ENCODE results near the gene ENAH.
"Not testable (repeated sequence)": the region's sequence is repeated elsewhere in the genome, so short reads cannot be mapped to it uniquely, and the experiment has no call there.

The ENAH gene

GRCh38 chr1:225652729-225653462 is at the start of gene ENAH:
Gene ENAH (minus strand): TSS chr1:225653123. CDS start chr1:225652690, 433 bp downstream.
- no peaks in the 10 kb centered on the region for H3K4me1 ChIP-seq (ENCODE audit: control insufficient read depth, insufficient read depth, low read length)
- H3K27me3 ChIP-seq (ENCODE audit: control insufficient read depth, insufficient read depth, low read length) = no peaks in the 10 kb centered on the region
- peak within 1 kb of the TSS; percentile 91 for H3K4me3 ChIP-seq (ENCODE audit: low read length)
- no peaks in the 10 kb centered on the region for H3K36me3 ChIP-seq (ENCODE audit: control insufficient read depth, insufficient read depth, low read length)
- H3K9me3 ChIP-seq (ENCODE audit: control insufficient read depth, low read length) = no peaks in the 10 kb centered on the region
- peak within 1 kb of the TSS; percentile 84 for H3K9ac ChIP-seq (ENCODE audit: low read length)

GRCh38 chr1:225700889-225701465 is 48.1 kb upstream of the ENAH start:
- no peak overlapping the region for H3K4me3 ChIP-seq (ENCODE audit: low read length)
- H3K4me1 ChIP-seq (ENCODE audit: control insufficient read depth, insufficient read depth, low read length) = peaks cover 6% of the 10 kb centered on the region
- no peaks in the 10 kb centered on the region for H3K9me3 ChIP-seq (ENCODE audit: control insufficient read depth, low read length)
- no peaks in the 10 kb centered on the region for H3K36me3 ChIP-seq (ENCODE audit: control insufficient read depth, insufficient read depth, low read length)
- no peaks in the 10 kb centered on the region for H3K27me3 ChIP-seq (ENCODE audit: control insufficient read depth, insufficient read depth, low read length)
- no peak overlapping the region for H3K9ac ChIP-seq (ENCODE audit: low read length)

DNA sequence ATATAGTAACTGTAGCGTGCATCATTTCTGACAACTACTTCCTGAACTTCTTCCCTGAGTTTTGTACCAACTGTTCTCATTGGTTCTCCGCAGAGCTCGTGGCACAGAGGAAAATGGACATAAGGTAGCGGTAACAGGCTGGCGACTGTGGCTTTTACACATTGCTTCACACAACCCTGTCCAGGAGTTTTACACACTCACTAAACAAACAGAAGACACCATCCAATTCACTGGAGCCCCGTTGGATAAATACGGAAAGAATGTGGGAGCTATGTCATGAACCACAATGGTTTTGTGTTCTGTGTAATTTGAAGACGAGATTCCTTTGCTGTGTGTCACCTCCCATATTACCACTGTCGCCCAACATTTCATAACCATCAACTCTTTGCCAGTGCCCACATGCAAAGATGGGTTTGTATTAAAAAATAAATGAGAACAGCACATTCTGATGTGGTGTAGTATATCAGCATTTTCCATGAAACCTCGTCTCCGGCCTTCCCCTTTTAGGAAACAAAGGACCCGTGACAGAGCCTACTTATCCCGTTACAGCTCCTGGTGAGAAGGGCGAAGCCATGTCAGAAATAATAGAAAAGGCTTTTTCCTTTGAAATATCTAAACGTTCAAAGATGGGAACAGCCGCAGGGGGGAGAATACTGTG is 47.4 kb upstream of the ENAH start:
- no peak overlapping the region for H3K4me3 ChIP-seq (ENCODE audit: low read length)
- no peaks in the 10 kb centered on the region for H3K36me3 ChIP-seq (ENCODE audit: control insufficient read depth, insufficient read depth, low read length)
- H3K9me3 ChIP-seq (ENCODE audit: control insufficient read depth, low read length) = no peaks in the 10 kb centered on the region
- peaks cover 6% of the 10 kb centered on the region for H3K4me1 ChIP-seq (ENCODE audit: control insufficient read depth, insufficient read depth, low read length)
- H3K27me3 ChIP-seq (ENCODE audit: control insufficient read depth, insufficient read depth, low read length) = no peaks in the 10 kb centered on the region
- no peak overlapping the region for H3K9ac ChIP-seq (ENCODE audit: low read length)

DNA sequence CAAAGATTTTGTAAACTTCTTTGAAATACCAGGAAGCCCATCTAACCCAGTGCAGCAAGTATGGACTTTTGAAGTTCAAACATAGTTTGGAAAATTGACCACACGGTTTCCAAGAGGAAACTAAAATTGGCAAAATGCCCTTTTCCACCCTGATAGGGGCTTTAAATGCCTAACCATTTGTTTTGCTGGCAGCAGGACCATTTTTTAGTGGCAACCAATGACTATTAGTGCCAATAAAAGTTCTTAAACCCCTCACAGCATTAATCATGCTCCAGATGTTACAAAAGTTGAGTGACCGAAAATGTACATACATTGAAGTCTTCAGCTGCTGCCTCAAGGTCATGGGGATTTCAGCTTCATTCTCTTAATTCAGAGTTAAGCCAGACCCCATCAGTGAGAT is 46.4 kb upstream of the ENAH start:
- Histone ChIP-seq H3K4me1 (ENCODE audit: control insufficient read depth, insufficient read depth, low read length) (peaks cover 13% of the 10 kb centered on the region), H3K4me3 (ENCODE audit: low read length) (no peak overlapping the region), H3K27me3 (ENCODE audit: control insufficient read depth, insufficient read depth, low read length) (no peaks in the 10 kb centered on the region), H3K9ac (ENCODE audit: low read length) (no peak overlapping the region), H3K36me3 (ENCODE audit: control insufficient read depth, insufficient read depth, low read length) (no peaks in the 10 kb centered on the region), H3K9me3 (ENCODE audit: control insufficient read depth, low read length) (no peaks in the 10 kb centered on the region)

GRCh38 chr1:225698194-225698593 is 45.3 kb upstream of the ENAH start:
- not testable (repeated sequence) for H3K4me3 ChIP-seq (ENCODE audit: low read length); H3K9me3 ChIP-seq (ENCODE audit: control insufficient read depth, low read length); H3K27me3 ChIP-seq (ENCODE audit: control insufficient read depth, insufficient read depth, low read length); H3K9ac ChIP-seq (ENCODE audit: low read length); H3K36me3 ChIP-seq (ENCODE audit: control insufficient read depth, insufficient read depth, low read length)
- H3K4me1 ChIP-seq (ENCODE audit: control insufficient read depth, insufficient read depth, low read length) = peaks cover 24% of the 10 kb centered on the region

- Histone ChIP-seq H3K9me3 (ENCODE audit: control insufficient read depth, low read length) (no peaks in the 10 kb centered on the region), H3K4me1 (ENCODE audit: control insufficient read depth, insufficient read depth, low read length) (peaks cover 26% of the 10 kb centered on the region), H3K36me3 (ENCODE audit: control insufficient read depth, insufficient read depth, low read length) (no peaks in the 10 kb centered on the region), H3K9ac (ENCODE audit: low read length) (no peak overlapping the region), H3K4me3 (ENCODE audit: low read length) (no peak overlapping the region), H3K27me3 (ENCODE audit: control insufficient read depth, insufficient read depth, low read length) (no peaks in the 10 kb centered on the region)
These were observed 44.5 kb upstream of the ENAH start for GRCh38 chr1:225697428-225697827.

GRCh38 chr1:225695578-225696337 is 42.8 kb upstream of the ENAH start:
- no peaks in the 10 kb centered on the region for H3K9me3 ChIP-seq (ENCODE audit: control insufficient read depth, low read length)
- no peaks in the 10 kb centered on the region for H3K36me3 ChIP-seq (ENCODE audit: control insufficient read depth, insufficient read depth, low read length)
- H3K4me3 ChIP-seq (ENCODE audit: low read length) = no peak overlapping the region
- H3K4me1 ChIP-seq (ENCODE audit: control insufficient read depth, insufficient read depth, low read length) = peaks cover 38% of the 10 kb centered on the region
- H3K9ac ChIP-seq (ENCODE audit: low read length) = no peak overlapping the region
- no peaks in the 10 kb centered on the region for H3K27me3 ChIP-seq (ENCODE audit: control insufficient read depth, insufficient read depth, low read length)

DNA sequence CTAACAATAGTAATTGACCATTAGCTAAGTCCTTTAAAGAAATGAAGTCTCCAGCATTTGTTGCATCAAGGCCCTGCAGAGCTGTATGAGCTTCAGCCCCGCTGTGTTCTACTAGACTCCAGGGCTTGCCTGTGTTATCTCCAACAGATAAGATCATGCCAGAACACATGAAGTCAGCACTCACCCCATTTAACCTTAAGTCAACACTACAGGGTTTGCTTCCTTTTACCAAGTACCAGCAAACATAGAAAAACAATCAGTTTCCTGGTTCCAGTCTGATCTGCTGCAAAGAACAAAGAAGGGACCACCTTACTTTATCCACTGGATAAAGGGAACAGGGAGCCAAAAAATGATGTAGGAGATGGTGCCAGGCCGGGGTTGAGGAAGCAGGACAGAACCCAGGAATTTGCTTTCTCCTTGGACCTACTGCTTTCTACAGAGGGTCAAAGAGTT is 41.3 kb upstream of the ENAH start:
- Histone ChIP-seq H3K4me3 (ENCODE audit: low read length) (no peak overlapping the region), H3K27me3 (ENCODE audit: control insufficient read depth, insufficient read depth, low read length) (no peaks in the 10 kb centered on the region), H3K36me3 (ENCODE audit: control insufficient read depth, insufficient read depth, low read length) (no peaks in the 10 kb centered on the region), H3K9me3 (ENCODE audit: control insufficient read depth, low read length) (no peaks in the 10 kb centered on the region), H3K4me1 (ENCODE audit: control insufficient read depth, insufficient read depth, low read length) (peaks cover 32% of the 10 kb centered on the region), H3K9ac (ENCODE audit: low read length) (no peak overlapping the region)

DNA sequence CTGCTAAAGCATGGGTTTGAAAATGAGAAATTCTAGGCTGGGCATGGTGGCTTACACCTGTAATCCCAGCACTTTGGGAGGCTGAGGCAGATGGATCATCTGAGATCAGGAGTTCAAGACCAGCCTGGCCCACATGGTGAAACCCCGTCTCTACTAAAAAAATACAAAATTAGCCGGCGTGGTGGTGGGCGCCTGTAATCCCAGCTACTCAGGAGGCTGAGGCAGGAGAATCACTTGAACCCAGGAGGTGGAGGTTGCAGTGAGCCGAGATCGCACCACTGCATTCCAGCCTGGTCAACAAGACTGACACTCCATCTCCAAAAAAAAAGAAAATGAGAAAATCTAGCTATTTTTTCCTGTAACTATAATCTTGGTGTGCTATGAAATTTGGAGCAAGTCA is 40.8 kb upstream of the ENAH start:
- not testable (repeated sequence) for H3K27me3 ChIP-seq (ENCODE audit: control insufficient read depth, insufficient read depth, low read length); H3K9ac ChIP-seq (ENCODE audit: low read length)
- H3K4me1 ChIP-seq (ENCODE audit: control insufficient read depth, insufficient read depth, low read length) = peaks cover 32% of the 10 kb centered on the region

DNA sequence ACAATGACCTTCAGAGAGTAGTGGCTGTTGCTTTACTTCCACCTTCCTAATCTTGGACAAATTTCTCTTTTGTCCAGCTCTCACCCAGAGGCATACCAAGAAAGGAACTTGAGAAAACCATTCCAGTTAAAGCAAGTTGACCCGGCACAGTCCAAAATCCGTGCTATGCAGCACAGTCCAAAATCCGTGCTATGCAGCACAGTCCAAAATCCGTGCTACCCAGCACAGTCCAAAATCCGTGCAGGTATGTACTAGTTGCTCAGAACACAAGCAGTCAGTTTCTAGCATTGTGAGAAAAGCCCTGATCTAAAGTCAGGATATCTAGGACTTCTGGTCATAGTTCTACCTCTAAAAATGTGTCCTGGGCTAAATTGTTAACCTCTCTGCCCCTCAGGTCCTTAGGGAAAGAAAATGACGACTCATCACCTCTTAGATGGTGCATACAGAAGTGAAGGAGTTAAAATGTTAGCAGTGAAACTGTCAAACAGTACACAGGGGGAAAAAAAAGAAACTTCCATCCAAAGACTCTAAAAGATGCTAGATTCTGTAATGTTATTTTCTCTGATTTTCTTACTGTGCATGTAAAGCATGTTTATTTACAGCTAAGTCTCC is 40.3 kb upstream of the ENAH start:
- Histone ChIP-seq H3K36me3 (ENCODE audit: control insufficient read depth, insufficient read depth, low read length) (no peaks in the 10 kb centered on the region), H3K27me3 (ENCODE audit: control insufficient read depth, insufficient read depth, low read length) (no peaks in the 10 kb centered on the region), H3K9me3 (ENCODE audit: control insufficient read depth, low read length) (no peaks in the 10 kb centered on the region), H3K4me1 (ENCODE audit: control insufficient read depth, insufficient read depth, low read length) (peaks cover 32% of the 10 kb centered on the region), H3K9ac (ENCODE audit: low read length) (no peak overlapping the region), H3K4me3 (ENCODE audit: low read length) (no peak overlapping the region)

More for the DNA sequence above, 40.8 kb upstream of the ENAH start:
- H3K4me3 ChIP-seq (ENCODE audit: low read length); H3K36me3 ChIP-seq (ENCODE audit: control insufficient read depth, insufficient read depth, low read length); H3K9me3 ChIP-seq (ENCODE audit: control insufficient read depth, low read length): not testable (repeated sequence)

- no peaks in the 10 kb centered on the region for H3K27me3 ChIP-seq (ENCODE audit: control insufficient read depth, insufficient read depth, low read length)
- H3K4me1 ChIP-seq (ENCODE audit: control insufficient read depth, insufficient read depth, low read length) = peaks cover 32% of the 10 kb centered on the region
- H3K4me3 ChIP-seq (ENCODE audit: low read length) = no peak overlapping the region
- H3K9ac ChIP-seq (ENCODE audit: low read length) = no peak overlapping the region
- H3K9me3 ChIP-seq (ENCODE audit: control insufficient read depth, low read length) = no peaks in the 10 kb centered on the region
- no peaks in the 10 kb centered on the region for H3K36me3 ChIP-seq (ENCODE audit: control insufficient read depth, insufficient read depth, low read length)
These were observed 39.6 kb upstream of the ENAH start for GRCh38 chr1:225692517-225692879.
